GM19468 (cell line): ENCODE measurements around the gene KRT23.
"Not testable (repeated sequence)": the region's sequence is repeated elsewhere in the genome, so short reads cannot be mapped to it uniquely, and the experiment has no call there.

Experiments
- ATAC-seq: cut with Tn5 transposase; IDR thresholded peaks from one replicate; pipeline ENCODE4 v1.9.1; 2021; ENCODE audit warnings: mild to moderate bottlenecking, moderate library complexity, moderate number of reproducible peaks; ENCODE audit not compliant: unreplicated experiment; ENCODE audit errors: extremely low read depth

KRT23 gene

GRCh38 chr17:40951011-40951622 lies 13.7 kb upstream of the KRT23 start:
- no peak for ATAC-seq

GRCh38 chr17:40950176-40950575 lies 12.7 kb upstream of the KRT23 start:
- no peak for ATAC-seq

GRCh38 chr17:40949418-40949817 lies 12.0 kb upstream of the KRT23 start:
- no peak for ATAC-seq

GRCh38 chr17:40947929-40948328 lies 10.5 kb upstream of the KRT23 start:
- no peak for ATAC-seq

GRCh38 chr17:40945414-40945813 lies 8.0 kb upstream of the KRT23 start:
- no peak for ATAC-seq

- no peak for ATAC-seq
Observed at GRCh38 chr17:40944531-40944930, 7.1 kb upstream of the KRT23 start.

GRCh38 chr17:40942553-40942952 lies 5.1 kb upstream of the KRT23 start:
- no peak for ATAC-seq

- ATAC-seq, result no peak
Observed at GRCh38 chr17:40940266-40940665, 2.8 kb upstream of the KRT23 start.

- no peak for ATAC-seq
Observed at GRCh38 chr17:40938981-40939380, 1.5 kb upstream of the KRT23 start.

GRCh38 chr17:40936976-40937375 lies 470 bp downstream of the KRT23 start:
- no peak for ATAC-seq

GRCh38 chr17:40936437-40936971 lies 942 bp downstream of the KRT23 start:
- no peak for ATAC-seq

GRCh38 chr17:40935624-40936023 lies 1.8 kb downstream of the KRT23 start:
- no peak for ATAC-seq

- no peak for ATAC-seq
Observed at GRCh38 chr17:40932608-40933007, 4.8 kb downstream of the KRT23 start.

- ATAC-seq, result no peak
Observed at GRCh38 chr17:40931311-40931710, 6.1 kb downstream of the KRT23 start.

- ATAC-seq, result no peak
Observed at GRCh38 chr17:40926341-40926740, 11.1 kb downstream of the KRT23 start.

- ATAC-seq, result no peak
Observed at GRCh38 chr17:40922239-40922638, 15.2 kb downstream of the KRT23 start.

- ATAC-seq, result no peak
Observed at GRCh38 chr17:40921026-40921425, 16.4 kb downstream of the KRT23 start.

GRCh38 chr17:40917116-40917515 lies 20.3 kb downstream of the KRT23 start:
- ATAC-seq, result not testable (repeated sequence)

GRCh38 chr17:40916366-40916765 lies 21.1 kb downstream of the KRT23 start:
- ATAC-seq, result no peak

- ATAC-seq, result no peak
Observed at GRCh38 chr17:40915721-40916256, 21.7 kb downstream of the KRT23 start.

GRCh38 chr17:40915199-40915661 lies 22.2 kb downstream of the KRT23 start:
- ATAC-seq, result no peak
